ENCODE results near the gene EXOG.

DNA sequence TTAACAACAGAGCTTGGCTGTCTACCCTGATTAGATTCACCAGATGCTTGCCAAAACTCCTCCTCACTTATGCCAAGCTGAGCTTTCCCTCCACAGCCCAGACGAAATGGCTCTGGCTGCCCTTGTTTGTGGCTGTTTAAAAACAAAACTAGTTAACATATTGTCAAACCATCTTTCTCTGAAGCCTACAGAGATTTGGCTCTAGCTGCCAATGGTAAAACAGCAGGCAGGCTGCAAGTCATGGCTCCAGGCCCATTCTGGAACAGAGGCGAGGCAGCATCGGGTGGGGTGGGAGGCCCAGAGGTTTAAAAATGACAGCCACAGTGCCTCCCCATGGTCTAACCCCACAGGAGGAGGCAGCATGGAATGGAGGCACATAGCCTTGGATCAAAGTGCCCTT lies 77.4 kb downstream of the EXOG start:
- no peak for TF ChIP-seq POLR2A (IDR thresholded peaks at IDR 0.05)
- TF ChIP-seq, protein P1, sequence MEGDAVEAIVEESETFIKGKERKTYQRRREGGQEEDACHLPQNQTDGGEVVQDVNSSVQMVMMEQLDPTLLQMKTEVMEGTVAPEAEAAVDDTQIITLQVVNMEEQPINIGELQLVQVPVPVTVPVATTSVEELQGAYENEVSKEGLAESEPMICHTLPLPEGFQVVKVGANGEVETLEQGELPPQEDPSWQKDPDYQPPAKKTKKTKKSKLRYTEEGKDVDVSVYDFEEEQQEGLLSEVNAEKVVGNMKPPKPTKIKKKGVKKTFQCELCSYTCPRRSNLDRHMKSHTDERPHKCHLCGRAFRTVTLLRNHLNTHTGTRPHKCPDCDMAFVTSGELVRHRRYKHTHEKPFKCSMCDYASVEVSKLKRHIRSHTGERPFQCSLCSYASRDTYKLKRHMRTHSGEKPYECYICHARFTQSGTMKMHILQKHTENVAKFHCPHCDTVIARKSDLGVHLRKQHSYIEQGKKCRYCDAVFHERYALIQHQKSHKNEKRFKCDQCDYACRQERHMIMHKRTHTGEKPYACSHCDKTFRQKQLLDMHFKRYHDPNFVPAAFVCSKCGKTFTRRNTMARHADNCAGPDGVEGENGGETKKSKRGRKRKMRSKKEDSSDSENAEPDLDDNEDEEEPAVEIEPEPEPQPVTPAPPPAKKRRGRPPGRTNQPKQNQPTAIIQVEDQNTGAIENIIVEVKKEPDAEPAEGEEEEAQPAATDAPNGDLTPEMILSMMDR (IDR thresholded peaks at IDR 0.05), result no peak
- no peak for TF ChIP-seq POLR2AphosphoS5 (IDR thresholded peaks at IDR 0.05)
- no peak for TF ChIP-seq EP300 (IDR thresholded peaks at IDR 0.05)

Measured in upper lobe of left lung (tissue), 4 donors.